Lower leg skin (tissue), 3 donors: ENCODE results near the gene ORM2.

Experiments used
- POLR2A ChIP-seq, 2 donors: fragments of 450-650 bp; IDR thresholded peaks; one replicate each; pipeline ENCODE4 v1.6.1; 2016 to 2017; ENCODE audit warnings: antibody characterized with exemption in 2 of 2, mild to moderate bottlenecking in 1 of 2, moderate library complexity in 1 of 2
- TF ChIP-seq, protein P1 (sequence below), 3 donors: fragments of 450-650 bp; IDR thresholded peaks; one replicate each; pipeline ENCODE4 v1.5.1; 2016; ENCODE audit warnings: antibody characterized with exemption in 3 of 3, mild to moderate bottlenecking in 3 of 3, moderate library complexity in 2 of 3

DNA sequence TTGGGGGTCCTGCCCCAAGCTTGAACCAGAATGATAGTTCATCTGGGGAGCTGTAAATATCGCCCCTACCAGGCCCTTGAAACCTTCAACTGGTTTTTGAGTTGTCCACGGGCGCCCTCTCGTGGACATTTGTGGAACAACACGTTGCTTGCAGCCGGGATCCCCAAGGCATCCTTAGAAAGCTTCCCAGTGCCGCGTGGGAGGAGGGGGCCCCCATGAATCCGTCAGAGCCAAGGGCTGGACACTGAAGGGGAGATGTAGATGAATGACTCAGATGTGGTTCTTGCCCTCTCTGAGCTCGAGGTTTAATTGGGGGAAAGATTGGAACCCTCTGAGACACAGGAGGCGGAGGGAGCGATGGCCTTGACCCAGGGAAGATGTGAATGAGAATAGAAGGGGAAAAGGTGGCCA, 38.6 kb upstream of the ORM2 start:
- no peak for TF ChIP-seq POLR2A (IDR thresholded peaks at IDR 0.05)
- TF ChIP-seq, protein P1, sequence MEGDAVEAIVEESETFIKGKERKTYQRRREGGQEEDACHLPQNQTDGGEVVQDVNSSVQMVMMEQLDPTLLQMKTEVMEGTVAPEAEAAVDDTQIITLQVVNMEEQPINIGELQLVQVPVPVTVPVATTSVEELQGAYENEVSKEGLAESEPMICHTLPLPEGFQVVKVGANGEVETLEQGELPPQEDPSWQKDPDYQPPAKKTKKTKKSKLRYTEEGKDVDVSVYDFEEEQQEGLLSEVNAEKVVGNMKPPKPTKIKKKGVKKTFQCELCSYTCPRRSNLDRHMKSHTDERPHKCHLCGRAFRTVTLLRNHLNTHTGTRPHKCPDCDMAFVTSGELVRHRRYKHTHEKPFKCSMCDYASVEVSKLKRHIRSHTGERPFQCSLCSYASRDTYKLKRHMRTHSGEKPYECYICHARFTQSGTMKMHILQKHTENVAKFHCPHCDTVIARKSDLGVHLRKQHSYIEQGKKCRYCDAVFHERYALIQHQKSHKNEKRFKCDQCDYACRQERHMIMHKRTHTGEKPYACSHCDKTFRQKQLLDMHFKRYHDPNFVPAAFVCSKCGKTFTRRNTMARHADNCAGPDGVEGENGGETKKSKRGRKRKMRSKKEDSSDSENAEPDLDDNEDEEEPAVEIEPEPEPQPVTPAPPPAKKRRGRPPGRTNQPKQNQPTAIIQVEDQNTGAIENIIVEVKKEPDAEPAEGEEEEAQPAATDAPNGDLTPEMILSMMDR (IDR thresholded peaks at IDR 0.05): peak in 1 of 3 donors; percentile 88
